Measurements from ENCODE around the gene HDAC2.
"Not testable (repeated sequence)": the region's sequence is repeated elsewhere in the genome, so short reads cannot be mapped to it uniquely, and the experiment has no call there.

Gene HDAC2

GRCh38 chr6:113970805-113971676 lies at the start of gene HDAC2:
TSS of gene HDAC2 (minus strand) at chr6:113971148. CDS start at chr6:113970908, 240 bp downstream.
- H3K4me3 ChIP-seq (ENCODE audit: low read length) = peak within 1 kb of the TSS; percentile 99
- H3K36me3 ChIP-seq (ENCODE audit: control insufficient read depth, low read depth, low read length) = no peaks in the 10 kb centered on the region
- H3K4me1 ChIP-seq (ENCODE audit: control insufficient read depth, low read depth, low read length) = peaks cover 24% of the 10 kb centered on the region
- no peaks in the 10 kb centered on the region for H3K9me3 ChIP-seq (ENCODE audit: control insufficient read depth, low read depth, low read length)
- peaks cover 6% of the 10 kb centered on the region for H3K27me3 ChIP-seq (ENCODE audit: control insufficient read depth, insufficient read depth, low read length)
- H3K9ac ChIP-seq (ENCODE audit: low read length) = peak within 1 kb of the TSS; percentile 100
- peak within 1 kb of the TSS; percentile 99 for H3K27ac ChIP-seq (ENCODE audit: low read length)

- Histone ChIP-seq H3K4me1 (ENCODE audit: control insufficient read depth, low read depth, low read length) (no peaks in the 10 kb centered on the region), H3K36me3 (ENCODE audit: control insufficient read depth, low read depth, low read length) (no peaks in the 10 kb centered on the region)
Measured at GRCh38 chr6:114020196-114020595, 49.2 kb upstream of the HDAC2 start.

GRCh38 chr6:114017146-114017545 lies 46.2 kb upstream of the HDAC2 start:
- H3K27ac ChIP-seq (ENCODE audit: low read length); H3K9ac ChIP-seq (ENCODE audit: low read length); H3K4me3 ChIP-seq (ENCODE audit: low read length); H3K9me3 ChIP-seq (ENCODE audit: control insufficient read depth, low read depth, low read length); H3K27me3 ChIP-seq (ENCODE audit: control insufficient read depth, insufficient read depth, low read length); H3K36me3 ChIP-seq (ENCODE audit: control insufficient read depth, low read depth, low read length); H3K4me1 ChIP-seq (ENCODE audit: control insufficient read depth, low read depth, low read length): not testable (repeated sequence)

More at GRCh38 chr6:114020196-114020595, 49.2 kb upstream of the HDAC2 start:
- H3K9ac ChIP-seq (ENCODE audit: low read length) = no peak overlapping the region
- no peak overlapping the region for H3K4me3 ChIP-seq (ENCODE audit: low read length)
- H3K27ac ChIP-seq (ENCODE audit: low read length) = no peak overlapping the region
- no peaks in the 10 kb centered on the region for H3K27me3 ChIP-seq (ENCODE audit: control insufficient read depth, insufficient read depth, low read length)
- H3K9me3 ChIP-seq (ENCODE audit: control insufficient read depth, low read depth, low read length) = no peaks in the 10 kb centered on the region

- not testable (repeated sequence) for H3K27ac ChIP-seq (ENCODE audit: low read length); H3K9ac ChIP-seq (ENCODE audit: low read length); H3K27me3 ChIP-seq (ENCODE audit: control insufficient read depth, insufficient read depth, low read length); H3K36me3 ChIP-seq (ENCODE audit: control insufficient read depth, low read depth, low read length); H3K4me3 ChIP-seq (ENCODE audit: low read length); H3K9me3 ChIP-seq (ENCODE audit: control insufficient read depth, low read depth, low read length)
- H3K4me1 ChIP-seq (ENCODE audit: control insufficient read depth, low read depth, low read length) = peaks cover 17% of the 10 kb centered on the region
Measured at GRCh38 chr6:114014106-114014505, 43.2 kb upstream of the HDAC2 start.

GRCh38 chr6:114011486-114011885 lies 40.5 kb upstream of the HDAC2 start:
- H3K27me3 ChIP-seq (ENCODE audit: control insufficient read depth, insufficient read depth, low read length); H3K9ac ChIP-seq (ENCODE audit: low read length); H3K4me3 ChIP-seq (ENCODE audit: low read length); H3K36me3 ChIP-seq (ENCODE audit: control insufficient read depth, low read depth, low read length); H3K9me3 ChIP-seq (ENCODE audit: control insufficient read depth, low read depth, low read length); H3K27ac ChIP-seq (ENCODE audit: low read length): not testable (repeated sequence)
- peaks cover 38% of the 10 kb centered on the region for H3K4me1 ChIP-seq (ENCODE audit: control insufficient read depth, low read depth, low read length)

- Histone ChIP-seq H3K9ac (ENCODE audit: low read length) (no peak overlapping the region), H3K27me3 (ENCODE audit: control insufficient read depth, insufficient read depth, low read length) (no peaks in the 10 kb centered on the region), H3K36me3 (ENCODE audit: control insufficient read depth, low read depth, low read length) (no peaks in the 10 kb centered on the region), H3K4me3 (ENCODE audit: low read length) (no peak overlapping the region), H3K9me3 (ENCODE audit: control insufficient read depth, low read depth, low read length) (no peaks in the 10 kb centered on the region), H3K4me1 (ENCODE audit: control insufficient read depth, low read depth, low read length) (peaks cover 38% of the 10 kb centered on the region), H3K27ac (ENCODE audit: low read length) (no peak overlapping the region)
Measured at GRCh38 chr6:114010540-114010939, 39.6 kb upstream of the HDAC2 start.

GRCh38 chr6:114009192-114009591 lies 38.2 kb upstream of the HDAC2 start:
- Histone ChIP-seq H3K9ac (ENCODE audit: low read length) (no peak overlapping the region), H3K4me1 (ENCODE audit: control insufficient read depth, low read depth, low read length) (peaks cover 38% of the 10 kb centered on the region), H3K9me3 (ENCODE audit: control insufficient read depth, low read depth, low read length) (no peaks in the 10 kb centered on the region), H3K36me3 (ENCODE audit: control insufficient read depth, low read depth, low read length) (no peaks in the 10 kb centered on the region), H3K27ac (ENCODE audit: low read length) (no peak overlapping the region), H3K4me3 (ENCODE audit: low read length) (peak overlapping the region; percentile 1), H3K27me3 (ENCODE audit: control insufficient read depth, insufficient read depth, low read length) (no peaks in the 10 kb centered on the region)

- H3K9ac ChIP-seq (ENCODE audit: low read length) = peak overlapping the region; percentile 1
- peaks cover 38% of the 10 kb centered on the region for H3K4me1 ChIP-seq (ENCODE audit: control insufficient read depth, low read depth, low read length)
- no peaks in the 10 kb centered on the region for H3K9me3 ChIP-seq (ENCODE audit: control insufficient read depth, low read depth, low read length)
- no peaks in the 10 kb centered on the region for H3K36me3 ChIP-seq (ENCODE audit: control insufficient read depth, low read depth, low read length)
- no peak overlapping the region for H3K27ac ChIP-seq (ENCODE audit: low read length)
- H3K27me3 ChIP-seq (ENCODE audit: control insufficient read depth, insufficient read depth, low read length) = no peaks in the 10 kb centered on the region
- no peak overlapping the region for H3K4me3 ChIP-seq (ENCODE audit: low read length)
Measured at GRCh38 chr6:114008331-114008730, 37.4 kb upstream of the HDAC2 start.

GRCh38 chr6:114007516-114007915 lies 36.6 kb upstream of the HDAC2 start:
- H3K27ac ChIP-seq (ENCODE audit: low read length) = no peak overlapping the region
- H3K4me3 ChIP-seq (ENCODE audit: low read length) = no peak overlapping the region

GRCh38 chr6:114001354-114001753 lies 30.4 kb upstream of the HDAC2 start:
- Histone ChIP-seq H3K27ac (ENCODE audit: low read length) (no peak overlapping the region), H3K9ac (ENCODE audit: low read length) (no peak overlapping the region), H3K9me3 (ENCODE audit: control insufficient read depth, low read depth, low read length) (no peaks in the 10 kb centered on the region), H3K4me3 (ENCODE audit: low read length) (no peak overlapping the region), H3K27me3 (ENCODE audit: control insufficient read depth, insufficient read depth, low read length) (no peaks in the 10 kb centered on the region), H3K36me3 (ENCODE audit: control insufficient read depth, low read depth, low read length) (no peaks in the 10 kb centered on the region), H3K4me1 (ENCODE audit: control insufficient read depth, low read depth, low read length) (no peaks in the 10 kb centered on the region)

More at GRCh38 chr6:114007516-114007915, 36.6 kb upstream of the HDAC2 start:
- H3K27me3 ChIP-seq (ENCODE audit: control insufficient read depth, insufficient read depth, low read length) = no peaks in the 10 kb centered on the region
- H3K36me3 ChIP-seq (ENCODE audit: control insufficient read depth, low read depth, low read length) = no peaks in the 10 kb centered on the region
- H3K9ac ChIP-seq (ENCODE audit: low read length) = no peak overlapping the region
- peaks cover 38% of the 10 kb centered on the region for H3K4me1 ChIP-seq (ENCODE audit: control insufficient read depth, low read depth, low read length)
- no peaks in the 10 kb centered on the region for H3K9me3 ChIP-seq (ENCODE audit: control insufficient read depth, low read depth, low read length)

- H3K27me3 ChIP-seq (ENCODE audit: control insufficient read depth, insufficient read depth, low read length) = no peaks in the 10 kb centered on the region
Measured at GRCh38 chr6:114000069-114000468, 29.1 kb upstream of the HDAC2 start.

GRCh38 chr6:113999284-113999683 lies 28.3 kb upstream of the HDAC2 start:
- Histone ChIP-seq H3K9ac (ENCODE audit: low read length) (no peak overlapping the region), H3K4me1 (ENCODE audit: control insufficient read depth, low read depth, low read length) (peaks cover 8% of the 10 kb centered on the region), H3K36me3 (ENCODE audit: control insufficient read depth, low read depth, low read length) (no peaks in the 10 kb centered on the region), H3K4me3 (ENCODE audit: low read length) (no peak overlapping the region), H3K27ac (ENCODE audit: low read length) (no peak overlapping the region), H3K27me3 (ENCODE audit: control insufficient read depth, insufficient read depth, low read length) (no peaks in the 10 kb centered on the region), H3K9me3 (ENCODE audit: control insufficient read depth, low read depth, low read length) (no peaks in the 10 kb centered on the region)

More at GRCh38 chr6:114000069-114000468, 29.1 kb upstream of the HDAC2 start:
- Histone ChIP-seq H3K9me3 (ENCODE audit: control insufficient read depth, low read depth, low read length) (no peaks in the 10 kb centered on the region), H3K4me1 (ENCODE audit: control insufficient read depth, low read depth, low read length) (peaks cover 5% of the 10 kb centered on the region), H3K9ac (ENCODE audit: low read length) (no peak overlapping the region), H3K27ac (ENCODE audit: low read length) (no peak overlapping the region), H3K36me3 (ENCODE audit: control insufficient read depth, low read depth, low read length) (no peaks in the 10 kb centered on the region), H3K4me3 (ENCODE audit: low read length) (no peak overlapping the region)

Data from iPS-18a (cell line).